Hepatocyte (in vitro differentiated cells): Measurements from ENCODE around the gene ST6GAL1.

Source experiments
- CTCF ChIP-seq: fragments of 200-600 bp; sonication (generic); IDR thresholded peaks from 2 replicates; pipeline ENCODE4 v1.5.1; 2016; ENCODE audit warnings: antibody characterized with exemption, mild to moderate bottlenecking; ENCODE audit not compliant: poor library complexity
- EZH2 ChIP-seq: fragments of 200-600 bp; sonication (generic); IDR thresholded peaks from 2 replicates; pipeline ENCODE4 v1.6.1; 2016; ENCODE audit warnings: antibody characterized with exemption, mild to moderate bottlenecking, borderline replicate concordance
- EZH2phosphoT487 ChIP-seq: fragments of 200-600 bp; sonication (generic); IDR thresholded peaks from one replicate; pipeline ENCODE4 v1.6.1; 2018; ENCODE audit warnings: antibody characterized with exemption, mild to moderate bottlenecking, low read depth, moderate library complexity; ENCODE audit not compliant: unreplicated experiment, severe bottlenecking

GRCh38 chr3:186895406-186895805, 34.9 kb upstream of the ST6GAL1 start:
- no peak for TF ChIP-seq CTCF
- no peak for TF ChIP-seq EZH2
- no peak for TF ChIP-seq EZH2phosphoT487
